Measurements from ENCODE around the gene KCNH8. TPM values are rescaled to one million over a fixed set of nuclear protein-coding genes. Genes with fewer than 3 reads are reported as not detected.
"Not testable (repeated sequence)": the region's sequence is repeated elsewhere in the genome, so short reads cannot be mapped to it uniquely, and the experiment has no call there.

The KCNH8 gene
- total and polyA plus RNA-seq, 3 donors from 2014 or later, result 2.0 to 8.9 (median 7.1) TPM

- no peak for DNase-seq
- Histone ChIP-seq H3K4me1 (no peaks in the 10 kb centered on the region), H3K27ac (no peak overlapping the region), H3K36me3 (ENCODE audit: low read depth, missing control alignments) (no peaks in the 10 kb centered on the region), H3K9me3 (no peaks in the 10 kb centered on the region), H3K4me3 (no peak overlapping the region), H3K27me3 (no peaks in the 10 kb centered on the region)
- intact Hi-C loops (cut with DNase I; ENCODE audit: low total_unique reads), result no loop called here
- 66% methylated on average over 2 of the region's 2 CpGs for WGBS, 2 donors
- TF ChIP-seq, protein P1, sequence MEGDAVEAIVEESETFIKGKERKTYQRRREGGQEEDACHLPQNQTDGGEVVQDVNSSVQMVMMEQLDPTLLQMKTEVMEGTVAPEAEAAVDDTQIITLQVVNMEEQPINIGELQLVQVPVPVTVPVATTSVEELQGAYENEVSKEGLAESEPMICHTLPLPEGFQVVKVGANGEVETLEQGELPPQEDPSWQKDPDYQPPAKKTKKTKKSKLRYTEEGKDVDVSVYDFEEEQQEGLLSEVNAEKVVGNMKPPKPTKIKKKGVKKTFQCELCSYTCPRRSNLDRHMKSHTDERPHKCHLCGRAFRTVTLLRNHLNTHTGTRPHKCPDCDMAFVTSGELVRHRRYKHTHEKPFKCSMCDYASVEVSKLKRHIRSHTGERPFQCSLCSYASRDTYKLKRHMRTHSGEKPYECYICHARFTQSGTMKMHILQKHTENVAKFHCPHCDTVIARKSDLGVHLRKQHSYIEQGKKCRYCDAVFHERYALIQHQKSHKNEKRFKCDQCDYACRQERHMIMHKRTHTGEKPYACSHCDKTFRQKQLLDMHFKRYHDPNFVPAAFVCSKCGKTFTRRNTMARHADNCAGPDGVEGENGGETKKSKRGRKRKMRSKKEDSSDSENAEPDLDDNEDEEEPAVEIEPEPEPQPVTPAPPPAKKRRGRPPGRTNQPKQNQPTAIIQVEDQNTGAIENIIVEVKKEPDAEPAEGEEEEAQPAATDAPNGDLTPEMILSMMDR (IDR thresholded peaks at IDR 0.05), result no peak
- no peak for TF ChIP-seq POLR2A (IDR thresholded peaks at IDR 0.05)
Measured at GRCh38 chr3:19232566-19232965, 84.3 kb downstream of the KCNH8 start.

GRCh38 chr3:19233882-19234784, 85.8 kb downstream of the KCNH8 start:
- peak; percentile 18 for DNase-seq
- H3K27ac ChIP-seq; H3K9me3 ChIP-seq; H3K36me3 ChIP-seq (ENCODE audit: low read depth, missing control alignments); H3K27me3 ChIP-seq; H3K4me1 ChIP-seq; intact Hi-C loops (cut with DNase I; ENCODE audit: low total_unique reads): not testable (repeated sequence)
- WGBS, 2 donors, result 50 to 76% methylated on average over 4 to 51 of the region's 53 CpGs
- H3K4me3 ChIP-seq, result peak overlapping the region; percentile 19 to 35

GRCh38 chr3:19248143-19248542, 99.8 kb downstream of the KCNH8 start:
- 76 to 80% methylated on average over 2 of the region's 2 CpGs for WGBS, 2 donors
- H3K27me3 ChIP-seq, result no peaks in the 10 kb centered on the region
- TF ChIP-seq, protein P1 (IDR thresholded peaks at IDR 0.05), result no peak
- TF ChIP-seq POLR2A (IDR thresholded peaks at IDR 0.05), result no peak

GRCh38 chr3:19248767-19249166, 100.5 kb downstream of the KCNH8 start:
- Histone ChIP-seq H3K4me3 (no peak overlapping the region), H3K9me3 (no peaks in the 10 kb centered on the region), H3K27ac (no peak overlapping the region), H3K4me1 (no peaks in the 10 kb centered on the region), H3K36me3 (ENCODE audit: low read depth, missing control alignments) (no peaks in the 10 kb centered on the region), H3K27me3 (no peaks in the 10 kb centered on the region)
- no peak for DNase-seq
- WGBS, 2 donors, result 85 to 95% methylated on average over 1 of the region's 1 CpG
- TF ChIP-seq, protein P1 (IDR thresholded peaks at IDR 0.05), result no peak
- TF ChIP-seq POLR2A (IDR thresholded peaks at IDR 0.05), result no peak
- intact Hi-C loops (cut with DNase I; ENCODE audit: low total_unique reads), result no loop called here

More at GRCh38 chr3:19248143-19248542, 99.8 kb downstream of the KCNH8 start:
- DNase-seq, result no peak
- H3K36me3 ChIP-seq (ENCODE audit: low read depth, missing control alignments), result no peaks in the 10 kb centered on the region
- no peaks in the 10 kb centered on the region for H3K4me1 ChIP-seq
- no peak overlapping the region for H3K4me3 ChIP-seq
- no peaks in the 10 kb centered on the region for H3K9me3 ChIP-seq
- intact Hi-C loops (cut with DNase I; ENCODE audit: low total_unique reads), result no loop called here
- no peak overlapping the region for H3K27ac ChIP-seq

DNA sequence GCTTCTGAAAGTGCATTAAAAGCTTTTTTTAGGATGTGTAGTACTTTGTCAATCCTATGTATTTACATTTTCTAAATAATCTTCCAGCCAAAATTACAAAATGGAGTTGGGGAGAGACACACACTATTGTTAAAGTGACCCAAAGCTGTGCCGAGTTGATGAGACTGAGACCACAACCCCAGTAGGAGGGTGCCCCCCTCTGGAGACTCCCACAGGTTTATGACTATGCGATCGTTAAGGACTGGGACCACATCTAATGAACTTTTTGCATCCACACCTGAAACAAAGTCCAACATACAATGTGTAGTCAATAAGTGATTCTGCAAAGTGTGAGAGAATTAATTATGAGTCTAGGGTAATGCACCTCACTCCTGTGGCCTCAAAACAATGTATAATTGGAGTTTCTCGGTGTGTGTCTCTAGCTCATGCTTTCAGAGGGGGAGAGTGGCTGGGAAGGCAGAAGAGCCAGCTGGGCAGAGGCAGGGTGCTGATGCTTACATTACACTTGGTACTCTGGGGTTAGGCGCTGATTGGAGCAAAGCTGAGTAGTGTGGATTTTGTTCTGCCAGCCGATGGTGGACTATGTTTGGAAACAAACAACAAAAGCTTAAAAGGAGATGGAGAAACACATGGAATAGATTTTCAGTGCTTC, 102.8 kb downstream of the KCNH8 start:
- WGBS, 2 donors, result 76 to 88% methylated on average over 6 of the region's 6 CpGs
- intact Hi-C loops (cut with DNase I; ENCODE audit: low total_unique reads), result no loop called here
- DNase-seq, result no peak
- H3K27me3 ChIP-seq, result no peaks in the 10 kb centered on the region
- TF ChIP-seq, protein P1 (IDR thresholded peaks at IDR 0.05), result no peak
- TF ChIP-seq POLR2A (IDR thresholded peaks at IDR 0.05), result no peak
- no peaks in the 10 kb centered on the region for H3K9me3 ChIP-seq
- no peak overlapping the region for H3K27ac ChIP-seq
- H3K4me1 ChIP-seq, result no peaks in the 10 kb centered on the region
- no peak overlapping the region for H3K4me3 ChIP-seq
- no peaks in the 10 kb centered on the region for H3K36me3 ChIP-seq (ENCODE audit: low read depth, missing control alignments)
